OCI-LY7 (cell line): ENCODE measurements around the gene SLC1A7. TPM values are rescaled to one million over a fixed set of nuclear protein-coding genes. Genes with fewer than 3 reads are reported as not detected.

Source experiments
- BruUV-seq: library from RNA; stranded (reverse); fragments of 400-500 nt; replicated peaks from 2 replicates; lab custom pipeline; 2021; lab: Mats Ljungman, UMichigan
- CTCF ChIA-PET: fragments of 300-600 bp; sonication (Branson Sonifier 250); formaldehyde crosslinking; loops from one replicate; lab custom pipeline; 2022; ENCODE audit warnings: antibody characterized with exemption; ENCODE audit not compliant: unreplicated experiment; lab: Charles Lee
- POLR2A ChIA-PET: fragments of 300-600 bp; sonication (Branson Sonifier 250); formaldehyde crosslinking; loops from one replicate; lab custom pipeline; 2022; ENCODE audit warnings: antibody characterized with exemption; lab: Charles Lee
- DNase-seq: peaks from one replicate; pipeline ENCODE4 v3.0.0-alpha.2; 2015; ENCODE audit warnings: low spot score
- H2AFZ ChIP-seq: fragments of 200-600 bp; sonication (generic), shearing (Covaris generic); 2 replicates; pipeline ENCODE4 v1.6.1; 2014; ENCODE audit warnings: mild to moderate bottlenecking, antibody characterized with exemption, low read length, moderate library complexity
- H3K27ac ChIP-seq: fragments of 200-600 bp; sonication (generic); 2 replicates; pipeline ENCODE4 v1.5.1; 2014; ENCODE audit warnings: mixed run types, low read depth, mild to moderate bottlenecking, moderate library complexity, low read length, inconsistent platforms; ENCODE audit not compliant: poor library complexity, severe bottlenecking
- H3K36me3 ChIP-seq: fragments of 200-600 bp; sonication (generic); 2 replicates; pipeline ENCODE4 v1.6.1; 2014; ENCODE audit warnings: mild to moderate bottlenecking, antibody characterized with exemption, low read length, moderate library complexity, mixed read lengths; ENCODE audit not compliant: insufficient read depth
- H3K4me1 ChIP-seq: fragments of 200-600 bp; sonication (generic); 2 replicates; pipeline ENCODE4 v1.5.1; 2014; ENCODE audit warnings: mild to moderate bottlenecking, low read length; ENCODE audit not compliant: insufficient read depth, poor library complexity, severe bottlenecking
- H3K4me2 ChIP-seq: fragments of 200-600 bp; sonication (generic); 2 replicates; pipeline ENCODE4 v1.6.1; 2014; ENCODE audit warnings: mild to moderate bottlenecking, low read length
- H3K4me3 ChIP-seq: fragments of 200-600 bp; sonication (generic); 2 replicates; pipeline ENCODE4 v1.5.1; 2014; ENCODE audit warnings: mild to moderate bottlenecking, low read depth, low read length; ENCODE audit not compliant: poor library complexity, severe bottlenecking
- H3K79me2 ChIP-seq: fragments of 200-600 bp; sonication (generic); 2 replicates; pipeline ENCODE4 v1.6.1; 2016; ENCODE audit warnings: low read depth, mild to moderate bottlenecking, low read length, moderate library complexity, mixed read lengths; ENCODE audit not compliant: insufficient read depth
- H3K9me2 ChIP-seq: fragments of 200-600 bp; sonication (generic); 2 replicates; pipeline ENCODE4 v1.6.1; 2016; ENCODE audit warnings: mild to moderate bottlenecking, low read length, mixed read lengths; ENCODE audit not compliant: insufficient read depth
- H3K9me3 ChIP-seq: fragments of 200-600 bp; sonication (generic); 2 replicates; pipeline ENCODE4 v1.6.1; 2014; ENCODE audit warnings: mild to moderate bottlenecking, mixed run types, low read length, mixed read lengths
- H4K20me1 ChIP-seq: fragments of 200-600 bp; sonication (generic); 2 replicates; pipeline ENCODE4 v1.6.1; 2014; ENCODE audit warnings: mild to moderate bottlenecking, antibody characterized with exemption, low read length, moderate library complexity, mixed read lengths; ENCODE audit not compliant: insufficient read depth
- EZH2phosphoT487 ChIP-seq: fragments of 200-600 bp; sonication (generic); IDR thresholded peaks from 2 replicates; pipeline ENCODE4 v1.6.1; 2018; ENCODE audit warnings: low read depth, borderline replicate concordance, mild to moderate bottlenecking, mixed run types, antibody characterized with exemption, low read length, moderate library complexity, mixed read lengths
- intact Hi-C: fragments of 100-400 bp; cut with micrococcal nuclease; formaldehyde crosslinking; loops from one replicate; pipeline ENCODE4 v1.10.0; 2022; ENCODE audit not compliant: unreplicated experiment
- total RNA-seq, 2 experiments: library from RNA; depleted of rRNA in 1 of 2; stranded (reverse); fragments of >200 nt in 1 of 2; shearing (Covaris generic) in 1 of 2; gene quantifications; 2 replicates each; pipeline ENCODE4 v1.2.3, GENCODE V29; 2014 to 2022
- TF ChIP-seq, protein P1 (sequence below): fragments of 200-600 bp; sonication (generic); conservative IDR thresholded peaks from 2 replicates; pipeline ENCODE4 v1.5.1; 2014; ENCODE audit warnings: mild to moderate bottlenecking, antibody characterized with exemption, low read length, moderate library complexity, mixed read lengths

SLC1A7 gene
- total RNA-seq, 2 experiments from 2014 or later, result not detected

DNA sequence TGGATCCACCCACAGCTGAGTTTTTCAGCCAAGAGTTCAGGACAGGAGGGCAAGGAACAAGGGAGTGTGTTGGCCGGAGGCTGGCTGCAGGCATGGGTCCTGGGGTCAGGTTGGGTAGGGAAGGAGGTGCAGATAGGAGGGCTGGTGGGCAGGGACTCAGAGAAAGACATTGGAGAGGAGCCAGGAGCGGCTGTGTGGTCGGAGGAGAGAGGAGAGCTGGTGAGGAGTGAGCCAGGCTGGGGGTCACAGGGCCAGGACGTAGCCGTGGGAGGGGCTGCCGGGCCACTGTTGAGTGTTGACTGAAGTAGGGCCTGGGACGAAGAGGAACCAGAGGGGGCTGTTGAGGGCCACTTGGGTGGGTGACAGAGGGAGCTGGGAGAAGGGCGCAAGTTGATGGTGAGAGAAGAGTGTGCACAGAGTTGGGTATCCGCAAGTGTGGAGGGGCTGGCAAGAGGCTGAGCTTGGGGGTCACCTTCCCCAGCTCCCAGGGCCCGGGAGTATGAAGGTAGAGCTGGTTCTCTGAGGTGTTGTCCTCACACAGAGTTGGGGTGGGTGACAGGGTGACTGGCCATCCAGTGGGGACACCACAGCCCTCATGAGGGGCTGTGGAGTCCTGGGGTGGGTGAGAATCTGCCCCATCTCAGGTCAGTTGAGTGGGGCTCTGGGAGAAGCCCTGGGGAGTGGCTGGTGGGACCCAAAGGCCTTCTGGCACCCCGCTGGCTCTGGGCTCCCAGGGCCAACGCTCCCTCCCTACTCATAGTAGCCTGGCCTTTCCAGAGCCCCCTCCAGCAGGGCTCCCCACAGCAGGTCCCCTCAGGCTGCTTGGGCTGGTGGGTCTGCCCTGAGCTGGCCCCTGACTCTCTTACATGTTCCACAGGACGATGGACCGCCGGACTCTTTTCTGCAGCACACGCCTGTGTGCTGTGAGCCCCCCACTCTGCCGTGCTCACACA is 58.5 kb downstream of the SLC1A7 start:
- Histone ChIP-seq H3K36me3 (no peaks in the 10 kb centered on the region), H3K9me2 (no peaks in the 10 kb centered on the region), H3K4me1 (no peaks in the 10 kb centered on the region), H3K4me2 (no peak overlapping the region), H3K4me3 (no peak overlapping the region), H2AFZ (no peak overlapping the region), H3K27ac (no peak overlapping the region), H3K79me2 (no peaks in the 10 kb centered on the region), H3K9me3 (no peaks in the 10 kb centered on the region), H4K20me1 (no peaks in the 10 kb centered on the region)
- no peak for DNase-seq
- intact Hi-C loops, result no loop called here
- ChIA-PET CTCF (no interaction called here), POLR2A (no interaction called here)
- TF ChIP-seq EZH2phosphoT487, result no peak
- TF ChIP-seq, protein P1, sequence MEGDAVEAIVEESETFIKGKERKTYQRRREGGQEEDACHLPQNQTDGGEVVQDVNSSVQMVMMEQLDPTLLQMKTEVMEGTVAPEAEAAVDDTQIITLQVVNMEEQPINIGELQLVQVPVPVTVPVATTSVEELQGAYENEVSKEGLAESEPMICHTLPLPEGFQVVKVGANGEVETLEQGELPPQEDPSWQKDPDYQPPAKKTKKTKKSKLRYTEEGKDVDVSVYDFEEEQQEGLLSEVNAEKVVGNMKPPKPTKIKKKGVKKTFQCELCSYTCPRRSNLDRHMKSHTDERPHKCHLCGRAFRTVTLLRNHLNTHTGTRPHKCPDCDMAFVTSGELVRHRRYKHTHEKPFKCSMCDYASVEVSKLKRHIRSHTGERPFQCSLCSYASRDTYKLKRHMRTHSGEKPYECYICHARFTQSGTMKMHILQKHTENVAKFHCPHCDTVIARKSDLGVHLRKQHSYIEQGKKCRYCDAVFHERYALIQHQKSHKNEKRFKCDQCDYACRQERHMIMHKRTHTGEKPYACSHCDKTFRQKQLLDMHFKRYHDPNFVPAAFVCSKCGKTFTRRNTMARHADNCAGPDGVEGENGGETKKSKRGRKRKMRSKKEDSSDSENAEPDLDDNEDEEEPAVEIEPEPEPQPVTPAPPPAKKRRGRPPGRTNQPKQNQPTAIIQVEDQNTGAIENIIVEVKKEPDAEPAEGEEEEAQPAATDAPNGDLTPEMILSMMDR, result no peak
- BruUV-seq, result no TSS peak

DNA sequence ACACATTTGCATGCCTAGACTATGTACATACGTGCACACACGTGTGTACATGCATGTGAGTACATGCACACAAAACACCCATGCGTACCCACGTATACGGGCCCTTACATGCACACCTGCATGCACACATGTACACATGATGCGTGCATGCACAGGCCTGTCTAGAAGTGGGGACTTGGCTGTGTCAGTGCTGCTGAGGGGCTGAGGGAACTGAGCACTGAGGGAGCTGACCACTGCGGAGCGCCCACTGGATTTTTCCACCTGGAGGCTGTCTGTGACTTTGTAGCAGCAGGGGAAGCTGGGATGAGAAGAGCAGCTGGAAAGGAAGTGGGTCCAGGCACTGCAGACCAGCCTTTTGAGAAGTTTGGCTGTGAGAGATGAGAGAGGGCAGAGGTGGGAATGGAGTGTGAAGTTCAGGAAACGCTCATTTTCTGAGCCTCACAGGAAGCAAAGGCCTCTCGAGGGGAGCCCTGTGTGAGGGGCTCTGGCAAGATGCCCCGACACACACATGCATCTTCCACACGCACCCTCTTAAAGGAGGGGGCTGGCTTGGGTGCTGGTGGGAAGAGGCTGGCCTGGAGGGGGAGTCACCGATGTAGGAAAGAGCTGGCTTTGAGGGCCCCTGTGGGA is 59.5 kb downstream of the SLC1A7 start:
- H3K4me2 ChIP-seq, result no peak overlapping the region
- TF ChIP-seq, protein P1, result no peak
- no peak for TF ChIP-seq EZH2phosphoT487
- H3K4me1 ChIP-seq, result no peaks in the 10 kb centered on the region
- H4K20me1 ChIP-seq, result no peaks in the 10 kb centered on the region
- BruUV-seq, result no TSS peak
- ChIA-PET CTCF (no interaction called here), POLR2A (no interaction called here)
- H3K27ac ChIP-seq, result no peak overlapping the region
- intact Hi-C loops, result no loop called here
- H3K79me2 ChIP-seq, result no peaks in the 10 kb centered on the region
- no peaks in the 10 kb centered on the region for H3K9me3 ChIP-seq
- no peak overlapping the region for H2AFZ ChIP-seq
- no peaks in the 10 kb centered on the region for H3K9me2 ChIP-seq
- no peaks in the 10 kb centered on the region for H3K36me3 ChIP-seq
- DNase-seq, result no peak
- no peak overlapping the region for H3K4me3 ChIP-seq
